Stimulated activated effector memory CD8-positive, alpha-beta T cell treated with anti-CD3 and anti-CD28 coated beads, Interleukin-12 subunit alpha, Interleukin-12 subunit beta, amount 100 ng/mL, for 72 hours (primary cell): ENCODE data around the gene DCHS1.

Source experiments
- ATAC-seq: fragments of 150-1000 bp; cut with Tn5 transposase; 2 replicates; pipeline ENCODE4 v1.10.0; 2021
- DNase-seq, 2 donors: peaks; one replicate each; pipeline ENCODE4 v3.0.0; 2021 to 2022; ENCODE audit warnings: low spot score in 2 of 2
- H3K27ac Mint-ChIP-seq: one replicate; pipeline ENCODE4 v1.8.0; 2022; ENCODE audit warnings: mild to moderate bottlenecking, mixed read lengths
- H3K36me3 Mint-ChIP-seq: one replicate; pipeline ENCODE4 v1.8.0; 2022; ENCODE audit warnings: mild to moderate bottlenecking, mixed read lengths
- H3K4me1 Mint-ChIP-seq: one replicate; pipeline ENCODE4 v1.8.0; 2022; ENCODE audit warnings: mixed read lengths
- H3K4me3 Mint-ChIP-seq: one replicate; pipeline ENCODE4 v1.8.0; 2022; ENCODE audit warnings: mild to moderate bottlenecking, mixed read lengths
- H3K9me3 Mint-ChIP-seq: one replicate; pipeline ENCODE4 v1.8.0; 2022; ENCODE audit warnings: mixed read lengths

The DCHS1 gene

GRCh38 chr11:6606471-6607189 lies 49.0 kb downstream of the DCHS1 start:
- Mint-ChIP-seq H3K4me3 (no peak overlapping the region), H3K9me3 (no peaks in the 10 kb centered on the region), H3K4me1 (peaks cover 51% of the 10 kb centered on the region), H3K36me3 (peaks cover 57% of the 10 kb centered on the region), H3K27ac (no peak overlapping the region)
- ATAC-seq = peak; percentile 53
- peak; percentile 43 to 80 for DNase-seq

- peak in 1 of 2 donors; percentile 37 for DNase-seq
- ATAC-seq = no peak
- peaks cover 51% of the 10 kb centered on the region for H3K36me3 Mint-ChIP-seq
- H3K27ac Mint-ChIP-seq = no peak overlapping the region
- H3K9me3 Mint-ChIP-seq = no peaks in the 10 kb centered on the region
- no peak overlapping the region for H3K4me3 Mint-ChIP-seq
- H3K4me1 Mint-ChIP-seq = peaks cover 33% of the 10 kb centered on the region
Measured at GRCh38 chr11:6604790-6605189, 50.8 kb downstream of the DCHS1 start.

- H3K4me3 Mint-ChIP-seq = no peak overlapping the region
- peaks cover 28% of the 10 kb centered on the region for H3K4me1 Mint-ChIP-seq
- H3K27ac Mint-ChIP-seq = no peak overlapping the region
- ATAC-seq (peak; percentile 71), DNase-seq (no peak)
- H3K9me3 Mint-ChIP-seq = no peaks in the 10 kb centered on the region
- H3K36me3 Mint-ChIP-seq = peaks cover 51% of the 10 kb centered on the region
Measured at GRCh38 chr11:6604081-6604626, 51.5 kb downstream of the DCHS1 start.

GRCh38 chr11:6603287-6604080 lies 52.1 kb downstream of the DCHS1 start, which contains the start of the genes ILK and RRP8:
ILK (plus strand) TSS chr11:6603774; CDS start chr11:6604272, 498 bp downstream.
RRP8 (minus strand) TSS chr11:6603616; CDS start chr11:6603502, 114 bp downstream.
- DNase-seq (peak; percentile 71 to 93), ATAC-seq (peak; percentile 88)
- peaks cover 28% of the 10 kb centered on the region for H3K4me1 Mint-ChIP-seq
- no peak within 1 kb of the TSS for H3K27ac Mint-ChIP-seq
- peaks cover 51% of the 10 kb centered on the region for H3K36me3 Mint-ChIP-seq
- no peaks in the 10 kb centered on the region for H3K9me3 Mint-ChIP-seq
- no peak within 1 kb of the TSS for H3K4me3 Mint-ChIP-seq

- Mint-ChIP-seq H3K27ac (no peak overlapping the region), H3K4me3 (no peak overlapping the region), H3K4me1 (peaks cover 31% of the 10 kb centered on the region), H3K9me3 (no peaks in the 10 kb centered on the region), H3K36me3 (peaks cover 51% of the 10 kb centered on the region)
- DNase-seq (peak in 1 of 2 donors; percentile 46), ATAC-seq (no peak)
Measured at GRCh38 chr11:6602096-6602940, 53.3 kb downstream of the DCHS1 start.

- DNase-seq (peak in 1 of 2 donors; percentile 37), ATAC-seq (no peak)
- Mint-ChIP-seq H3K4me3 (no peak overlapping the region), H3K9me3 (no peaks in the 10 kb centered on the region), H3K27ac (no peak overlapping the region), H3K4me1 (peaks cover 23% of the 10 kb centered on the region), H3K36me3 (peaks cover 59% of the 10 kb centered on the region)
Measured at GRCh38 chr11:6601041-6601461, 54.6 kb downstream of the DCHS1 start.

- Mint-ChIP-seq H3K4me3 (no peak overlapping the region), H3K36me3 (peaks cover 59% of the 10 kb centered on the region), H3K9me3 (no peaks in the 10 kb centered on the region), H3K27ac (peak overlapping the region; percentile 43), H3K4me1 (peaks cover 23% of the 10 kb centered on the region)
- DNase-seq (no peak), ATAC-seq (no peak)
Measured at GRCh38 chr11:6599881-6600390, 55.7 kb downstream of the DCHS1 start.

- DNase-seq (peak in 1 of 2 donors; percentile 30), ATAC-seq (no peak)
- H3K36me3 Mint-ChIP-seq = peaks cover 60% of the 10 kb centered on the region
- H3K4me1 Mint-ChIP-seq = peaks cover 25% of the 10 kb centered on the region
- peak overlapping the region; percentile 43 for H3K27ac Mint-ChIP-seq
- H3K4me3 Mint-ChIP-seq = no peak overlapping the region
- H3K9me3 Mint-ChIP-seq = no peaks in the 10 kb centered on the region
Measured at GRCh38 chr11:6599449-6599848, 56.2 kb downstream of the DCHS1 start.

- no peaks in the 10 kb centered on the region for H3K9me3 Mint-ChIP-seq
- peaks cover 34% of the 10 kb centered on the region for H3K4me1 Mint-ChIP-seq
- H3K27ac Mint-ChIP-seq = peak overlapping the region; percentile 43
- ATAC-seq (no peak), DNase-seq (peak in 1 of 2 donors; percentile 38)
- H3K36me3 Mint-ChIP-seq = peaks cover 69% of the 10 kb centered on the region
- no peak overlapping the region for H3K4me3 Mint-ChIP-seq
Measured at GRCh38 chr11:6598555-6598954, 57.1 kb downstream of the DCHS1 start.

GRCh38 chr11:6596239-6596877 lies 59.3 kb downstream of the DCHS1 start:
- DNase-seq (no peak), ATAC-seq (no peak)
- Mint-ChIP-seq H3K4me1 (peaks cover 36% of the 10 kb centered on the region), H3K4me3 (no peak overlapping the region), H3K36me3 (peaks cover 83% of the 10 kb centered on the region), H3K9me3 (no peaks in the 10 kb centered on the region), H3K27ac (peak overlapping the region; percentile 3)

GRCh38 chr11:6594142-6594768 lies 61.4 kb downstream of the DCHS1 start:
- peaks cover 88% of the 10 kb centered on the region for H3K36me3 Mint-ChIP-seq
- H3K4me1 Mint-ChIP-seq = peaks cover 36% of the 10 kb centered on the region
- H3K27ac Mint-ChIP-seq = no peak overlapping the region
- H3K9me3 Mint-ChIP-seq = no peaks in the 10 kb centered on the region
- H3K4me3 Mint-ChIP-seq = no peak overlapping the region
- DNase-seq (peak in 1 of 2 donors; percentile 43), ATAC-seq (no peak)

GRCh38 chr11:6588018-6588417 lies 67.6 kb downstream of the DCHS1 start:
- no peak overlapping the region for H3K27ac Mint-ChIP-seq
- no peak overlapping the region for H3K4me3 Mint-ChIP-seq
- ATAC-seq (no peak), DNase-seq (no peak)
- peaks cover 11% of the 10 kb centered on the region for H3K9me3 Mint-ChIP-seq
- H3K36me3 Mint-ChIP-seq = peaks cover 38% of the 10 kb centered on the region
- H3K4me1 Mint-ChIP-seq = no peaks in the 10 kb centered on the region

GRCh38 chr11:6587360-6587953 lies 68.2 kb downstream of the DCHS1 start:
- H3K9me3 Mint-ChIP-seq = peaks cover 15% of the 10 kb centered on the region
- H3K27ac Mint-ChIP-seq = no peak overlapping the region
- H3K36me3 Mint-ChIP-seq = peaks cover 33% of the 10 kb centered on the region
- no peak overlapping the region for H3K4me3 Mint-ChIP-seq
- no peaks in the 10 kb centered on the region for H3K4me1 Mint-ChIP-seq
- DNase-seq = no peak
- ATAC-seq = no peak
